Keratinocyte (primary cell): ENCODE results near the gene RFTN1. TPM values are rescaled to one million over a fixed set of nuclear protein-coding genes. Genes with fewer than 3 reads are reported as not detected.

Source experiments
- DNase-seq: peaks from one replicate; pipeline ENCODE4 v3.0.0-alpha.2; 2011; ENCODE audit warnings: low read depth, missing footprints, low spot score
- FAIRE-seq: peaks from 2 replicates; lab custom pipeline; 2011; peaks lifted over from hg19 to GRCh38; lab: Jason Lieb, UNC
- H2AFZ ChIP-seq: 2 replicates; pipeline ENCODE4 v1.6.0; 2012; ENCODE audit warnings: low read length, control low read depth, inconsistent platforms; ENCODE audit not compliant: control insufficient read depth
- H3K27ac ChIP-seq: 2 replicates; pipeline ENCODE4 v1.5.1; 2011; ENCODE audit warnings: low read length; ENCODE audit not compliant: control insufficient read depth, insufficient read depth
- H3K27me3 ChIP-seq: 3 replicates; pipeline ENCODE4 v1.6.0; 2011; ENCODE audit warnings: low read length; ENCODE audit not compliant: control insufficient read depth, insufficient read depth; ENCODE audit errors: extremely low read depth
- H3K36me3 ChIP-seq, 2 experiments: 2 replicates in 1 of 2; 3 replicates in 1 of 2; pipeline ENCODE4 v1.5.1; 2011; ENCODE audit warnings: low read length in 2 of 2, mild to moderate bottlenecking in 1 of 2; ENCODE audit not compliant: control insufficient read depth in 2 of 2, insufficient read depth in 2 of 2; ENCODE audit errors: extremely low read depth in 1 of 2
- H3K4me1 ChIP-seq: 3 replicates; pipeline ENCODE4 v1.5.1; 2011; ENCODE audit warnings: low read length; ENCODE audit not compliant: control insufficient read depth, insufficient read depth; ENCODE audit errors: extremely low read depth
- H3K4me2 ChIP-seq: 3 replicates; pipeline ENCODE4 v1.6.0; 2011; ENCODE audit warnings: low read depth, low read length; ENCODE audit not compliant: control insufficient read depth, insufficient read depth; ENCODE audit errors: extremely low read depth
- H3K4me3 ChIP-seq, 3 experiments: fragments of 200-600 bp in 1 of 3; sonication (generic) in 1 of 3; 2 replicates in 2 of 3; 3 replicates in 1 of 3; pipeline ENCODE4 v1.5.1; 2011 to 2016; ENCODE audit warnings: low read length in 3 of 3, mild to moderate bottlenecking in 3 of 3, control low read depth in 2 of 3, inconsistent platforms in 1 of 3, low read depth in 1 of 3, mixed read lengths in 1 of 3, mixed run types in 1 of 3, moderate library complexity in 1 of 3; ENCODE audit not compliant: control insufficient read depth in 2 of 3, insufficient read depth in 2 of 3; ENCODE audit errors: extremely low read depth in 1 of 3
- H3K79me2 ChIP-seq: 2 replicates; pipeline ENCODE4 v1.6.0; 2012; ENCODE audit warnings: low read length; ENCODE audit not compliant: control insufficient read depth, insufficient read depth
- H3K9ac ChIP-seq: 3 replicates; pipeline ENCODE4 v1.6.0; 2011; ENCODE audit warnings: low read length; ENCODE audit not compliant: control insufficient read depth, insufficient read depth; ENCODE audit errors: extremely low read depth
- H3K9me1 ChIP-seq: 3 replicates; pipeline ENCODE4 v1.6.0; 2011; ENCODE audit warnings: low read length; ENCODE audit not compliant: control insufficient read depth, insufficient read depth; ENCODE audit errors: extremely low read depth
- H3K9me3 ChIP-seq: 2 replicates; pipeline ENCODE4 v1.5.1; 2012; ENCODE audit warnings: low read depth, low read length; ENCODE audit not compliant: control insufficient read depth
- H4K20me1 ChIP-seq: 3 replicates; pipeline ENCODE4 v1.6.0; 2011; ENCODE audit warnings: low read length; ENCODE audit not compliant: control insufficient read depth, insufficient read depth; ENCODE audit errors: extremely low read depth
- EZH2 ChIP-seq: IDR thresholded peaks from one replicate; pipeline ENCODE4 v1.6.1; 2012; ENCODE audit warnings: inconsistent platforms, mild to moderate bottlenecking, low read length, moderate library complexity
- dilution Hi-C: fragments of 300-500 bp; cut with MboI; formaldehyde crosslinking; loops from one replicate; pipeline ENCODE4 v1.7.0; 2020; ENCODE audit warnings: low sequenced_read_pairs; ENCODE audit not compliant: extremely low pct_ligation_motif_present
- polyA plus RNA-seq, 5 experiments: library from polyadenylated mRNA; depleted of rRNA in 3 of 5; stranded (reverse) in 3 of 5; stranded (forward) in 1 of 5; unstranded in 1 of 5; fragments of >200 nt; gene quantifications; 1 replicate in 1 of 5; 2 replicates in 3 of 5; 3 replicates in 1 of 5; pipeline versions ENCODE4 v1.2.1 to v1.2.3, GENCODE V29; 2011 to 2012; ENCODE audit warnings: missing spikeins in 2 of 5, low read depth in 1 of 5, low replicate concordance in 1 of 5
- TF ChIP-seq, protein P1 (sequence below), 3 experiments: IDR thresholded peaks in 1 of 3; conservative IDR thresholded peaks in 1 of 3; optimal IDR thresholded peaks in 1 of 3; 2 replicates in 2 of 3; 3 replicates in 1 of 3; pipeline versions ENCODE3 to v1.5.1; 2011; ENCODE audit warnings: low read length in 3 of 3, mild to moderate bottlenecking in 3 of 3, moderate library complexity in 2 of 3, control low read depth in 1 of 3, inconsistent platforms in 1 of 3; ENCODE audit not compliant: insufficient read depth in 2 of 3; ENCODE audit errors: extremely low read depth in 1 of 3

The RFTN1 gene
- polyA plus RNA-seq, 1 donor (not counting 4 experiments of a cell fraction or from before 2014, with no cell fraction given): 18.0 TPM

DNA sequence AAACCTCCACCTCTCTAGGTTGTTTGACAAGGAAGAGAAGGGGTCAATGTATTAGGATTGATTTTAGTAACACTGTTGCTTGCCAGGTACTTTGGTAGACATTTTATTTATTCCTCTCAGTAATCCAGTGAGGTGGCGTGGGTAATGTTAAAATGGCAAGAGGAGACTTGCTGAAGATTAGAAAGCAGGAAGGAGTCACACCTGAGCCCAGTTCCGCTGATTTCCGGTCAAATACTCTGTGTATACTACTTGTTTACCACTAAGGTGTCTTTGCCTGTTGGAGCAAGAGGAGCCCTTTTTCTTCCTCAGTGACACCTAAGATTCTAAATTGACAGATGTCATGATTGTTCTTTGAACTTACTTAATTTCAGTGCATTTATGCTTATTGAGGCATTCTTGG lies 246.8 kb downstream of the RFTN1 start:
- DNase-seq: no peak
- peaks cover 5 to 10% of the 10 kb centered on the region in 2 experiments for H3K36me3 ChIP-seq
- peak overlapping the region; percentile 94 for H3K4me2 ChIP-seq
- no peaks in the 10 kb centered on the region for H3K27me3 ChIP-seq
- peaks cover 23% of the 10 kb centered on the region for H3K4me1 ChIP-seq
- dilution Hi-C loops: no loop called here
- TF ChIP-seq, protein P1, sequence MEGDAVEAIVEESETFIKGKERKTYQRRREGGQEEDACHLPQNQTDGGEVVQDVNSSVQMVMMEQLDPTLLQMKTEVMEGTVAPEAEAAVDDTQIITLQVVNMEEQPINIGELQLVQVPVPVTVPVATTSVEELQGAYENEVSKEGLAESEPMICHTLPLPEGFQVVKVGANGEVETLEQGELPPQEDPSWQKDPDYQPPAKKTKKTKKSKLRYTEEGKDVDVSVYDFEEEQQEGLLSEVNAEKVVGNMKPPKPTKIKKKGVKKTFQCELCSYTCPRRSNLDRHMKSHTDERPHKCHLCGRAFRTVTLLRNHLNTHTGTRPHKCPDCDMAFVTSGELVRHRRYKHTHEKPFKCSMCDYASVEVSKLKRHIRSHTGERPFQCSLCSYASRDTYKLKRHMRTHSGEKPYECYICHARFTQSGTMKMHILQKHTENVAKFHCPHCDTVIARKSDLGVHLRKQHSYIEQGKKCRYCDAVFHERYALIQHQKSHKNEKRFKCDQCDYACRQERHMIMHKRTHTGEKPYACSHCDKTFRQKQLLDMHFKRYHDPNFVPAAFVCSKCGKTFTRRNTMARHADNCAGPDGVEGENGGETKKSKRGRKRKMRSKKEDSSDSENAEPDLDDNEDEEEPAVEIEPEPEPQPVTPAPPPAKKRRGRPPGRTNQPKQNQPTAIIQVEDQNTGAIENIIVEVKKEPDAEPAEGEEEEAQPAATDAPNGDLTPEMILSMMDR (optimal IDR thresholded peaks at IDR 0.05 in 1 of 3, IDR thresholded peaks at IDR 0.05 in 1 of 3, conservative IDR thresholded peaks at IDR 0.05 in 1 of 3; ENCODE audit: extremely low read depth in 1 of 3, insufficient read depth in 2 of 3, low read length in 3 of 3): no peak
- no peak for TF ChIP-seq EZH2
- peak overlapping the region; percentile 86 for H3K27ac ChIP-seq
- peak overlapping the region; percentile 55 for H2AFZ ChIP-seq
- H3K9me3 ChIP-seq: no peaks in the 10 kb centered on the region
- peak overlapping the region; percentile 83 to 91 (median 87) for H3K4me3 ChIP-seq
- H3K79me2 ChIP-seq: peaks cover 57% of the 10 kb centered on the region
- FAIRE-seq: peak; percentile 44
- no peaks in the 10 kb centered on the region for H4K20me1 ChIP-seq
- no peaks in the 10 kb centered on the region for H3K9me1 ChIP-seq
- H3K9ac ChIP-seq: peak overlapping the region; percentile 93

Other genes starting within 250 kb of the RFTN1 start
- 17.4 to 36.7 TPM (median 23.4 TPM) in 3 replicates for gene DPH3, start 248.8 kb downstream of the RFTN1 start, polyA plus RNA-seq
- 11.8 to 15.2 TPM (median 13.0 TPM) in 3 replicates for gene OXNAD1, start 248.5 kb downstream of the RFTN1 start, polyA plus RNA-seq
- not detected in 3 replicates for gene DAZL, start 91.7 kb upstream of the RFTN1 start, polyA plus RNA-seq